GM21825 (cell line): ENCODE measurements around the gene TAF3.
"Not testable (repeated sequence)": the region's sequence is repeated elsewhere in the genome, so short reads cannot be mapped to it uniquely, and the experiment has no call there.

ENCODE experiments used
- ATAC-seq: cut with Tn5 transposase; IDR thresholded peaks from one replicate; pipeline ENCODE4 v1.9.1; 2021; ENCODE audit warnings: mild to moderate bottlenecking, moderate library complexity; ENCODE audit not compliant: unreplicated experiment

TAF3 gene

DNA sequence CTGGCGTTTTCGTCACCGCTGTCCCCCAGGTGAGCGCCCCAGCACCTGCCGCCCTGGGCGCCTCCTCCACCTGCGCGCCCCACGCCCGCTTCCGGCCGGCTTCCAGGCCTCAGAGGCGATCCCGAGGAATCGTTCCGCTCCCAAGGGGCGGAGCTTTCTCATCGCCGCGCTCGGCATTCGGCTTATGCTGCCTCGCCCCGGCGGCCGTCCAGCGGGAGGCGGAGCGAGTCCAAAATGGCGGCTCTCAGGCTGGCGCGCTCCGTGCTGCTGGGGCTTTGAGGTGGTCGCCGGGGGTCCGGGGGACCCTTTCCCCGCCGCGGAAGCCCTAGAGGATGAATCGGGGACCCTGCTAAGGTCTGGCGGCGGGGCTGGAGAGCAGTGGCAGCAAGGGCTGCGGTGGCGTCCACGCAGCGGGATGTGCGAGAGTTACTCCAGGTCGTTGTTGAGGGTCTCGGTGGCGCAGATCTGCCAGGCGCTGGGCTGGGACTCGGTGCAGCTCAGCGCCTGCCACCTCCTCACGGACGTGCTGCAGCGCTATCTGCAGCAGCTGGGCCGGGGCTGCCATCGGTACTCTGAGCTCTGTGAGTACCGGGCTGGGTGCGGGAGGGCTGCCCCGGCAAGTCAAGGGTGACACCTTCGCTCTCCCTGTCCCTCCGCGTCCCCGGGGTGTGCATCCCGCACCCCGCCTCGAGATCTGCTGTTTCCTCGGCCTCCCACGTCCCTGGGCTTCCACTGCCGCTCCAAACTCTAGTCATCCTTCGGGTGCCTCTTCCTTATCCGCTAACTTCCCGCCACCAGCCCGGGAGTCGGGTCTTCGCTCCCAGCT, at the start of gene TAF3:
TSS of gene TAF3 (plus strand) at position 211 of the 826 bp plus-strand sequence. CDS start at position 416, 205 bp downstream.
- ATAC-seq = peak; percentile 89

DNA sequence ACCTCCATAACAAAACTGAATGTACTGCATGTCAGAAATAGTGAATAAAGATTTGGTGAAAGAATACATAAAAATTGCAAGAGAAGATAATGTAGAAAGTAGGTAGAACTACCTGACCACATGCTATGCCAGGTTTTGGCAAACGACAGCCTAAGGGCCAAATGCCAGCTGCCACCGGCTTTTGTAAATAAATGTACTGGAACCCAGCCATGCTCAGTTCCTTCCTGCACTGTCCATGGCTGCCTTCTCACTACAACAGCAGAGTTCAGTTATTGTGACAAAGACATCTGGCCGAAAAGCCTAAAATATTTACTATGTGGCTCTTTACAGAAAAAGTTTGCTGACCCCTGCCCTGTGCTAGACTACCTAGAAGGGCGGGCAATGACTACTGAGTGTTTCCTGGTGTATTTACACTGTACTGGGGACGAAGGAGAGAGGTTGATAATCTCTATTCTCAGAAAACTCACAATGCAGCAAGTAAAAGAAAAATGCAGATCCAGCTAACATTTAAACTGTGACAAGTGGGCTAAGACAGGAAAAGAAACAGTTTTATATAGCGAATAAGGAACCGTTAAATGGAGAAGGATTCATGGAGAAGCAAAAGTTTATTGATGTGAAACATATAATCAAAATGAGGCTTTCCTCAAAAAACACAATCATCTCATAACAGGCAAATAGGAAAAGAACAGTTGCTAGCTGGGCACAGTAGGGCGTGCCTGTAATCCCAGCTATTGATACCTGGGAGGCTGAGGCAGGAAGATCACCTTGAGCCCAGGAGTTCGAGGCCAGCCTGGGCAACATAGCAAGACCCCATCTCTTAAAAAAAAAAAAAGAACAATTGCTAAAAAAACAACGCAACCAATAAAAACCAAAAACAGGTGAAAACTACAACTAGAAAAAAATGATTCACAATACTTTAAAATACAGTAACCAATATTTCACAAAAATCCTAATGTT, 44.2 kb upstream of the TAF3 start:
- ATAC-seq = no peak

- ATAC-seq = no peak
Measured at GRCh38 chr10:7776777-7777176, 41.5 kb upstream of the TAF3 start.

DNA sequence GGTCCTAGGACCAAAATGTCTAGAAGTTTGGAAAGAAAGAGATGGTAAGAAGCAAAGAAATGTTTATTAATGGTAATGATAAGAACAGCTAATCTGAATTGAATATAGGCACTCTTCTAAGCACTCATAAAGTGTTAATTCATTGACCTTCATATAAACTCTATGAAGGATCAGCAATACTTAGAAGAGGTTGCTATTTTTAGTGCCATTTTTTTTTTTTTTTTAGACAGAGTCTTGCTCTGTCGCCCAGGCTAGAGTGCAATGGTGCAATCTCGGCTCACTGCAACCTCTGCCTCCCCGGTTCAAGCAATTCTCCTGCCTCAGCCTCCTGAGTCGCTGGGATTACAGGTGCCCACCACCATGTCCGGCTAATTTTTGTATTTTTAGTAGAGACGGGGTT, 36.1 kb upstream of the TAF3 start:
- ATAC-seq = not testable (repeated sequence)

DNA sequence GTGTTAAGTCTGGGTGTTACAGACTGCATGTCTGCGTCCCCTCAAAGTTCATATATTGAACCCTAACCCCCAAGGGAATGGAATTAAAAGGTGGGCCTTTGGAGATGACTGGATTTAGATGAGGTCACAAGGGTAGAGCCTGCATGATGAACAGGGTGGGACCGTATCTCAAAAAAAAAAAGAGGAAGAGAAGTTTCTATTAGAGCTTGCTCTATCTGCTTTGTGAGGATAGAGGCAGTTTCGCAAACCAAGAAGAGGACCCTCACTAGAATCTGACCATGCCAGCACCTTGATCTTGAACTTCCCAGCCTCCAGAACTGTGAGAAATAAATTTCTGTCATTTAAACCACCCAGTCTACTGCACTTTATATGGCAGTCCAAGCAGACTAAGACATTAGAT, 31.9 kb upstream of the TAF3 start:
- no peak for ATAC-seq

DNA sequence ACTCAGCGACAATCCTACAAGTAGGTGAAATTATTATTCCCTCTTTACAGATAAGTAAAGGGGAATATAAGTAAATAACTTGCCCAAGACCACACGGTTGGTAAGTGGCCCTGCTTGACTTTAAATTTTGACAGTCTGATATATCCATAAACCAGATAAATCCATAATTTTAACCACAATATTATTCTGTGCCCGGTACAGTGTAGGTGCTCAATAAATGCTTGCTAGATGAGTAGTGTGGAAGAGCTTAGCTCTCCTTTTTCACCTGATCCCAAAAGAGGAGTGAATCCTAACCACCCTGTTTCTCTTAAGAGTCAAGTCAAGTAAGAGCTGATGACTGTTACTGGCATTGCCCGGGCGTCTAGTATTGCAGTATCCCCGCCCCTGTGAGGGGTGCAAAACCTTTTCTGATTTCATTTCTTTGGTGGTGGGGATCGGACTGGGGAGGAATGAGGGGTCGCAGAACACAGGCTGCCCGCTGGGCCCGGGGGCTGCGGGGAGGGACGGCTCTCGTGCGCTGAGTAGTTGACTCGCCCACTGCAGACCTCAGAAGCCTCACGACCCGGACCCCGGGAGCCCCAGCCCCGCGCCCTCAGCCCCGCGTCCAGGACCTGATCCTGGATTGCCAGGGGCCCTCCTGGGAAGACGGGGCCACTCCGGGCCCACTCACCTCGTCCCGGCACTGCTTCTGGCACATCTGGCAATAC, 31.0 kb upstream of the TAF3 start:
- peak; percentile 14 for ATAC-seq

DNA sequence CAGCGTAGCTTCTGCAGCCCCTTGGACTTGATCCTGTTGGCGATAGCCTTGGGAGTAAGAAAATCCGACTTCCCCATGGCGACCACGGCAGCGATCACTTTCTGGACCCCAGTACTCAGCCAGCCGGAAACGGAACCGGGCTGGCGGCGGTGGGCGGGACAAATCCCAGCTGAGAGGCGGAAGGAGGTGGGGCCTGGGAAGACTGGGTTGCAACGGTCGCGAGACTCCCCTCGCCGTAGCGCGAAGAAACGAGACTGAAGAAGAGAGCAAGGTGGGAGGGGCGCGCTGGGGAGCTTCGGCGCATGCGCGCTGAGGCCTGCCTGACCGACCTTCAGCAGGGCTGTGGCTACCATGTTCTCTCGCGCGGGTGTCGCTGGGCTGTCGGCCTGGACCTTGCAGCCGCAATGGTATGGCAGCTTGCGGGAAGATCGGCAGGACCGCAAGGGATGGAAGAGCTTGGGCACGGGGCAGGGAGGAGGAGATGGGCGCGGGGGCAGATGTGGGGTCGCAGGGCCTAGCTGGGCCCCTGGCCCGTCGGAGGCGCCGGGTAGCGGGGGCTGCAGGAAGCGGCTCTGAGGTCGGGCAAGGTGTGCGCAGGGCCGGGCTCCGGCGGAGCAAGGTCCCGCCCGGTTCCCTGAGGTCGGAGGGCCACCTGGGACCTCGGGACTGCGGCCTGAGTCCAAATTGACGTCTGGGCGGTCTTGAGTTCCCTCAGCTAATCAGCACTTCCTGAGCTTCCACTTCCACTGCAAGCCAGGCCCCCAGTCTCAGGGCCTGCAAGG, 30.3 kb upstream of the TAF3 start, which contains the start of the genes ATP5F1C and KIN:
TSS of gene ATP5F1C (plus strand) at position 321 of the 782 bp plus-strand sequence. CDS start at position 352, 31 bp downstream.
TSS of gene KIN (minus strand) at position 137 of the 782 bp plus-strand sequence. CDS start at position 77, 60 bp downstream.
- peak; percentile 95 for ATAC-seq

- ATAC-seq = peak; percentile 10
Measured at GRCh38 chr10:7788639-7789286, 29.5 kb upstream of the TAF3 start.

GRCh38 chr10:7789390-7789789, 28.9 kb upstream of the TAF3 start:
- ATAC-seq = no peak

DNA sequence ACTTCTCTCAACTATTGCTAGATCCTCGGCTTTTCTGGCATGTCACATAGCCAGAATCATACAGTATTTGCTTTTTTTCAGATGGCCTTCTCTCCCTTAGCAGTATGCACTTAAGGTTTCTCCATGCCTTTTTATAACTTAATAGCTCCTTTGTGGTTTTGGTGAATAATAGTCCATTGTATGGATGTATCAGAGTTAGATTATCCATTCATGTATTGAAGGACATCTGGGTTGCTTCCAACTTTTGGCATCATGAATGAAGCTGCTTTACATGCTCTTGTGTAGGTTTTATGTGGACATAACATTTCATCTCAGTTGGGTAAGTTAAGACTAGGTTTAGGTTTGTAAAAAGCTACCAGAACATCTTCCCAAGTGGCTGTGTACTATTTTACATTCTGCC, 25.8 kb upstream of the TAF3 start:
- no peak for ATAC-seq

DNA sequence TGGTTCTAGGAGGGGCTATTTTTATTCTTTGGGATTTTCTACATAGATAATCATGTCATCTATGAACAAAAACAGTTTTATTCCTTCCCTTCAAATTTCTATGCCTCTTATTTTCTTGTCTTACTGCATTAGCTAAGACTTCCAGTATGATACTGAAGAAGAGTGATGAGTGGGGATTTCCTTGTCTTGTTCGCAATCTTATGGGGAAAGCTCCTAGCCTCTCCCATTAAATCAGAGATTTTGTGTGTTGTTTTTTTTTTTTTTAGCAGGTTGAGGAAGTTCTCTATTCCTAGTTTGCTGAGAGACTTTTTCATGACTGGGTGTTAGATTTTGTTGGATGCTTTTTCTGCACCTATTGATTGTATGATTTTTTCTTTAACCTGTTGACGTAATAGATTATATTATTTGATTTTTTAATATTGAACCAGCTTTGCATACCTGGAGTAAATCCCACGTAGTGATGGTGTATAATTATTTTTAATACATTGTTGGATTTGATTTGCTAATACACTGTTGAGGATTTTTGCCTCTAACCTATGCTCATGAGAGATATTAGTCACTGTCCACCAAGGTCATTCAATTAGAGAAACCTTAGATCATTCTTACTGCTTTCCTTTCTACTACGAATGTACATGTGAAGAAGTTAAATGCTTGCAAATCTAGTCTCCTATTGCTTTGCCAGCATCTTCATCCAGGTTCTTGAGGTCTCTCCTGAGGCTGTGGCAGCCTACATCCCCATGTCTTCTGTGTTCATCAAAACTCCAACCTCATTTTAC, 23.9 kb upstream of the TAF3 start:
- ATAC-seq = no peak

- ATAC-seq = no peak
Measured at GRCh38 chr10:7795605-7796004, 22.7 kb upstream of the TAF3 start.

- ATAC-seq = no peak
Measured at GRCh38 chr10:7797582-7797981, 20.7 kb upstream of the TAF3 start.

DNA sequence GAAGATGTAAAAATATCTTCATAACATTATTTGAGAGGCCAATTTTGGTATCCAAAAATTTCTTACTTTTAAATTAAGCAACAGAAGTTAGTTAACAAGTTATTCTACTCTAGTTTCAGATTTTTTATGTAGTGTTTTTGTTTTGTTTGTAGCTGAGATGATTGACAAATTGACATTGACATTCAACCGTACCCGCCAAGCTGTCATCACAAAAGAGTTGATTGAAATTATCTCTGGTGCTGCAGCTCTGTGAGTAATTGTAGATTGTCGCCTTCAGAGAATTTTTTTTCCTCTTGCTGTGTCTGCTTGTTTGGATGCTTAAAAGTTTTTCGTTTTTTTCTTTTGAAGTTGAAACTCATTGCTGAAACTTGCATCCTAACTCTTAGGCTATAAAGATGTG, 15.7 kb upstream of the TAF3 start:
- ATAC-seq = no peak

- ATAC-seq = no peak
Measured at GRCh38 chr10:7804216-7804615, 14.1 kb upstream of the TAF3 start.

DNA sequence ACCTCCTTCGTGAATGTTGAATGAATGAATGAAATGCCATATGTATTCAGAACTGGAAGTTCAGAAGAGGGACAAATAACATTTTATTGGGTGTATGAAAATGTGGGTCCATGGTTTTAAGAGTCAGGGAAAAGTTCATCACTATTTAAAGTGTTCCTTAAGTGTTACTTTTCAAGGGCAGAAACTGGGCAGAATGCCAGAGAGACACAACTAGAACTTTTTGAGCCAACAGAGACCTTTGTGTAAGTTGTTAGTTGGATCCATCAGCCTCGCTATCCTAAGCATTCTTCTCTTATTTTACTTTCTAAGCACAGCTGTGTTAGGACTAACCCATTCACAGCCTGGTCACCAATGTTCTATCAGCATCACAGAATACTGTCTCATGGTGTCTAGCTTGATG, 13.6 kb upstream of the TAF3 start:
- no peak for ATAC-seq

- ATAC-seq = no peak
Measured at GRCh38 chr10:7808686-7809267, 9.5 kb upstream of the TAF3 start.

DNA sequence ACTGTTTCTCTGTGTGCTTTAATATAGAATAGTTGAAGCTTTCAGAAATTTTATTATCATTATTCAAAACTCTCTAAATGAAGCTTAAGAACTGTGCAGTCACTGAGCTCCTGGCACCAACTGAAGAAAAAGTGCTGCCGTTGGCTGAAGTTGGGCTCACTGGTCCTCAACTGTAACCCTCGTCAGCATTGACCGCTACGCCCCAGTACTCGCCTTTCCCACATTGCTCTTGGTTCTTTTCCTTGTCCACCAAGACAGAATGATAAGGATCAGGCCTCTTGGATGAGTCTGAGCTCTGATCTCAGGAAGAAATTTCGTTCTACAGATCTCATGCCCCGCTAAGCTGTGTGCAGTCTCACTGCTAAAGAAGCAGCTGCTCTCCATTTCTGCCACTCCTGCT, 7.9 kb upstream of the TAF3 start:
- ATAC-seq = no peak
